ENCODE measurements around the gene GAS2L2.

GAS2L2 gene

DNA sequence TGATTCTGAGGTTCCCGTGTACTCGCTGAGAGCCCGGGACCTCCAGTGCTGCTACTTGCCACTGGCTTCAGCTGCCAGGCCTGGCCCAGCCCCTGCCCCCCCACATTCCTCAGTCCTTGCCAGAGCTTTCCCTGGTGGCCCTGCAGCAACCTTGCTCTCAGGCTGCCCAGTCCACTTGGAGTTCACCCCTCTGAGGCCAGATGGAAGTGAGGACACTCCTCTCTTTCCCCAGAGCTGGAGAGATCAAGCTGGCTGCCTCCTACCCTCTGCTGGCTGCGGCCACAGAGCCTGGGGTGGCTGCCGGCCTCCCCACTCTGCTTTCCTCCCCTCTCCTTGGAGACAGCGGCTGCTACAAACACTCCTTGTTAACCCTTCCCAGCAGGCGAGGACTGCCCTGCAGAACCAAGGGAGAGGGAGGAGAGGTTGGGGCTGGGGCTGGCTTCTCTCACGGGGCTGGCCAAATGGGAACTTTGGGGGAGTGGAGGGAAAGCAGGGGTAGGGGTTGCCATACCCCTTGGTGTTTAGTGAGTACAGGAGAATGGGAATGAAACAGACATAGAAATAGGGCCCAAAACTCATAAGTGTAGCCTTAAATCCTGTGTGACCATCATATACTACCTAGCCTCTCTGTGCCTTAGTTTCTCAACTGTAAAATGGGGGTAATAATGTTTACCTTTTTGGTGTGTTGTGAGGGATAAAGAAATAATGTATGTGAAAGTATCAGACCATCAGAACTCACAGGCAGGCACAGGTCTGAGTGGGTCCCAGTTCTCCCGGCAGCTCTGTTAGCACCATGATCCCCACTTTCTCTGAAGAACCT is at the start of gene GAS2L2:
TSS of gene GAS2L2 (minus strand) at position 295 of the 820 bp plus-strand sequence. CDS start 389 bp downstream, outside the sequence.
- no peak for DNase-seq (ENCODE audit: low read depth in 2 of 3, low spot score in 1 of 3)

DNA sequence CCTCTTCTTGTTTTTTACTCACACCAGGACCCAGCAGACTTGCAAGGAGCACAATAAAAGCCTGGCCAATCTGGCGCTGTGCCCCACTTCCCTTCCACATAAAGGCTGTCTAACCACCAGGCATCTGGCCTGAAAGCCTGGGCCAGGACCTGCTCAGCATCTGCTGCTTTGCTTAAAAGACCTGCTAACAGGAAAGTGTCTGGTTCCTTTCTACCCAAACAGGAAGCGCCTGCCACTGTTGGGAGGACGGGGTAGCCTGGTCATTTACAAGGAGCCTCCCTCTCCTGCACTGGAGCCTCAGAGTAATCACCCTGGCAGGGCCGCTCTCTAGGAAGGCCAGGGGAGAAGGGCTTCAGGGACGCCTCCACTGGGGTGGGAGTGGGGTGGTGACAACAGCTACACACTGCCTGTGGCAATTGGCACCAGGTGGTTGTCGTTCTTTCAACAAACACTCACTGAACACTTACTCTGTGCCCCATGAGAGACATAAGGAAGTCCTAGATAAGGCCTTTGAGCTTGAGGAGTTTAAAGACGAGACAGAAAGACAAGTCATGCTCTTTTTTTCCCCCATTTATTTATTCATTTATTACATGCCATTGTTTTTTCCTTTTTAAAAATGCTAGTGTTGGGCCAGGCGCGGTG is 48.7 kb upstream of the GAS2L2 start:
- no peak for DNase-seq (ENCODE audit: low read depth in 2 of 3, low spot score in 1 of 3)

GRCh38 chr17:35799942-35800341 is 46.9 kb upstream of the GAS2L2 start:
- no peak for DNase-seq (ENCODE audit: low read depth in 2 of 3, low spot score in 1 of 3)

GRCh38 chr17:35797918-35798317 is 44.9 kb upstream of the GAS2L2 start:
- no peak for DNase-seq (ENCODE audit: low read depth in 2 of 3, low spot score in 1 of 3)

- DNase-seq (ENCODE audit: low read depth in 2 of 3, low spot score in 1 of 3), result no peak
Observed at GRCh38 chr17:35797370-35797769, 44.3 kb upstream of the GAS2L2 start.

GRCh38 chr17:35796942-35797341 is 43.9 kb upstream of the GAS2L2 start:
- DNase-seq (ENCODE audit: low read depth in 2 of 3, low spot score in 1 of 3), result no peak

GRCh38 chr17:35795871-35796265 is 42.8 kb upstream of the GAS2L2 start:
- DNase-seq (ENCODE audit: low read depth in 2 of 3, low spot score in 1 of 3), result no peak

DNA sequence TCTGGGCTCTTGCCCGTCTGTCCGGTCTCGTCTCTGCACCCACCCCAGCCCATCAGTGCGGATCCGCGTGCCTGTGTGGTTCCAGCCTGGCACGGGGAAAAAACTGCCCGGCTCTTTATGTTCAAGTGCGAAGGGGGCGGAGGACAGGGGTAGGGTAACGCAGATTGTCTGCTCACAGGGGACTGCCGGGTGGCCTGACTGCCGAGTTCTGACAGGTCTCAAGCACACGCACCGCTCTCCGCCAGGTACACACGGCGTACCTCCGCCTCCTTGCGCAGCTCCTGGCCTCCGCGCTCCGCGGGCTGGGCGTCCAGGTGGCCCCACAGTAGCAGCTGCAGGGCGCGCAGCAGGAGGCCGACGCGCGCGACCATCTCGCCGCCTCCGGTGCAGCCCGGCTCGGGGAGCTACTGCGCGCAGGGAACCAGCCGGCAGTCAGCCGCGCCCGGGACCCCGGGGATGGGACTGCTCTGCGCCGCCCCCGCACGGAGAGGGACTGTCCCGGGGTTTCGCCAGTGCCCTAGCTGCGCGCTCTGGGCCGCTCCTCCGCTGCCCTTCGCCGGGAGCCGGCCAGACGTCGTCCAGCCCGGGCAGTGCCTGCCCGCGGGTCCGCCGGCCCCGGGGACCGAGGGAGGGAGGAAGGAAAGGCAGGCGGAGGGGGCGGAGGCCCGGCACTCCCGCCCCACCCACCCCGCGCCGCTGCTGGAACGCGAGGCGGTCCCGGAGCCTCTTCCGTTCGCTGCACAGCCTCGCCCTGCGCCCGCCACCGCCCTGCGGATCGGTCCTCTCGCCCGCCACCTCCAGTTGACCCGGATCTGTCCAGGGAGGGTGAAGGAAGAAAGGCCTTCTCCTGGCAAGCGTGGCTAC is 42.2 kb upstream of the GAS2L2 start, which contains the start of gene MMP28:
TSS of gene MMP28 (minus strand) at position 635 of the 864 bp plus-strand sequence. CDS start at position 371, 264 bp downstream.
- peak in 1 of 3 donors; percentile 16 for DNase-seq (ENCODE audit: low read depth in 2 of 3, low spot score in 1 of 3)

DNA sequence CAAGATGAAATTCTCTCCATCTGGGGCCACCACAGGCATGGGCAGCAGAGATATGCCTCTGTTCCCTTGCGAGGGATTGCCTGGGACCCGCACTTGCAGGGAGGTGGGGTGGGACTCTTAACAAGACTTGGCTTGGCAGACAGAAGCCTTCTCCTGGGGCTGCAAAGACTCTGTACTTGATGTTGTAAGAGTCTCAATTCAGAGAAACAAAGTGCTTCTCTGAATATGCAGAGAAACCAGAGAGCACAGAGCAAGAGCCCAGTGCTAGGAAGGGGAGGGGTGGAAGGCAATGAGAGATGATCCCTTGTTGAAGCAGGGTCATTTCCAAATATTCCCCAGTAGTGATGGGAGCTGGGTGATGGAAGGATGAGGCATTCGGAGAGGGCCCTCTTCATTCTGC is 40.2 kb upstream of the GAS2L2 start:
- DNase-seq (ENCODE audit: low read depth in 2 of 3, low spot score in 1 of 3), result no peak

DNA sequence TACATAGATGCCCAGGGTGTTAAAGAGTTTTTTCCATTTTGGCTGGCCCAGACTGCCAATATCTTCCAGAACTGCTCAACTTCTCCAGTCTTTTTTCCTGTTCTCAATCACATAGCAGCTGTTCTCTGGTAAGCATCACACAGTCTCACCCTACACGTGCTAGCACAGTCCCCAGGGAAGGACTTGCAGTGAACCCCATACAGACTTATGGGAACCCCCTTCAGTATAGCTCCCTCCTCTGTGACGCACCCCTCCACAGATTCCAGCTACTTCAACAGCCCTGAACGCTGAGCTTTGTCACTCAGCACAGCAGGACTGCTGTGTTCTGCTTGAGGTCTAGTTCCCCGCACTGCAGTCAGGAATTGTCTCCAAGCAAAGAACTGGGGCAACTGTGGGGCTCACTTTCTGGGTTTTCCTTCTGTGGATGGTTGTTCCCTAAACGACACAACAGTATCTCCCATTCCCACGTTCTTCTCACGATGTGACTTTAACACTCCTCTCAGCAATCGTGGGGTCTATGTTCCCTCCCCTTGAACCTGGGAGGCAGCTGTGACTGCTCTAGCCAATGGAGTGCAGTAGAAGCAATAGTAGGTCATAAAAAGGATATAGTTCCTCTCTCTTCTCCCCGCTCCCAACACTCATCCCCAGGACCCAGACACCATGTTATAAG is 38.8 kb upstream of the GAS2L2 start:
- DNase-seq (ENCODE audit: low read depth in 2 of 3, low spot score in 1 of 3), result no peak

DNA sequence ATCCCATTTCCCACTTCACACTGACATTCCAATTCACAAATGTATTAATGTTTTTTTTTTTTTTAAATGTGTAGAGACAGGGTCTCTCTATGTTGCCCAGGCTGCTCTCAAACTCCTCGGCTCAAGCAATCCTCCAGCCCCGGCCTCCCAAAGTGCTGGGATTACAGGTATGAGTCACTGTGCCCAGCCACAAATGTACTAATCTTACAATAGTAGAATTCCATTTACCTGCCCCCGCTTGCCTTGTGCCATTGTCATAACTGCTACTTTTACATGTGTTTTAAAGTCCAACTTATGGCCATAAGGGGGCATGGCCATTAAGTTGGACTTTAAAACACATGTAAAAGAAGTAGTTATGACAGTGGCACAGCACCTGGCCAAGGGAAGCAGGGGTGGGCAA is 37.8 kb upstream of the GAS2L2 start:
- no peak for DNase-seq (ENCODE audit: low read depth in 2 of 3, low spot score in 1 of 3)

DNA sequence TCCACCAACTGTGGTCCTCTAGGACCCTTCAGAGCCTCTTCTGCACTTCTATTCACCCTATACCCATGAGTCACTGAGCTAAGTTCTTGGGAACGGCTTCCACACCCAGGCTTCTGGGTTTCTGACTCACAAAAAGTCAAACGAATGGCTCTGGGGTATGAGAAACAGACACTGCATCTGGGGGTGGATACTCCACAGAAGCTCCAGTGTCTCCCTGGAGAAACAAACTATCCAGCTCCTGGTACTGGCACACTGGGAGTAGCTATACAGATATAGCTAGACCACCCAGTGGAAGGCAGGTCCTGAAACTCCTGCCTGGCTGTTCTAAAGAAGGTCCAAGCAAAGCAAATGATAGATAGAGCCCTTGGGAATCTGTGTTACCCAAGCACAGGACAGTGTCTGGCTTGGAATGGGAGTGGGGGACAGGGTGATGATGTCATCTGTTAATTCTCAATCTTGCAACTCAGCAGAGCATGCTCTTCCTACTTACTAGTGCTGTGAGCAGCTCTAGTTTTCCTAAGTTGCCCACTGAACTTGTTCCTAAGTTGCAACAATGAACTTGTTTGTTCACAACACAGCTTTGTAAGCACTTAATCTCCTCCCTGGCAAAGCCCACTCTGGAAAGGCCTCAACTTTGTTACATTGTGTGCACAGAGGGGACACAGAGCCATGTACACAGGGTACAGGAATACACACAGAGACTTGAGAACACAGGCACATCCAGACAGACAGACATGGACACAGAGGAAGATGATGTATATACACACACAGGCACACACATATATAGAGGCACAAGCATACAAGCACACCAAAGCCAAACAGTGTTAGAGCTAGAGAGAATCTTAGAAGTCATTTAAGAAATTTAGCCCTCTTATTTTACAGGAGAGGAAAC is 35.7 kb upstream of the GAS2L2 start:
- DNase-seq (ENCODE audit: low read depth in 2 of 3, low spot score in 1 of 3), result no peak

DNA sequence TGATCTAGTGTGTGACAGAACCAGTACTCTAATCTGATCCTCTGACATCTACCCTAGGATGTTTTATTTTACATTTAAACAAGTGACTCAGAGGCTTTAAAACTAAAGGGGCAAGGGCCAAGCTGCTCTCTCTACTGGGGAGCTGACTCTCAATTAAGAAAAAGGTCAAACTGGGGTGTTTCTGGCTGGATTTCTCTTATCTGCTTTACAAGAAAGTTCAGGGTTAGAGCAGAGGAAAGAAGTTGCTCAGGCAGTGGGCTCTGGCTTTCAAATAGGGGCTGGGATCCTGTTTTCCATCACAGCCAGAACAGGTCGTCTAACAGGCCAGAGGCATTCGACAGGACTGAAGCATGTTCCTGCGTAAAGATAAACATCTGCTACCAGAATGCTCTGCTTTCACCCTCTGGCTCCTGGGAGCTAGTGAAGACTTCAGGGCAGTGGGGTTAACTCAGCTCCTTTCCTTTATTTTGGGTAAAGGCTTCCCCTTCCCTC is 33.9 kb upstream of the GAS2L2 start:
- DNase-seq (ENCODE audit: low read depth in 2 of 3, low spot score in 1 of 3), result no peak

GRCh38 chr17:35784895-35785294 is 31.9 kb upstream of the GAS2L2 start:
- DNase-seq (ENCODE audit: low read depth in 2 of 3, low spot score in 1 of 3), result no peak

GRCh38 chr17:35780950-35781349 is 27.9 kb upstream of the GAS2L2 start:
- no peak for DNase-seq (ENCODE audit: low read depth in 2 of 3, low spot score in 1 of 3)

DNA sequence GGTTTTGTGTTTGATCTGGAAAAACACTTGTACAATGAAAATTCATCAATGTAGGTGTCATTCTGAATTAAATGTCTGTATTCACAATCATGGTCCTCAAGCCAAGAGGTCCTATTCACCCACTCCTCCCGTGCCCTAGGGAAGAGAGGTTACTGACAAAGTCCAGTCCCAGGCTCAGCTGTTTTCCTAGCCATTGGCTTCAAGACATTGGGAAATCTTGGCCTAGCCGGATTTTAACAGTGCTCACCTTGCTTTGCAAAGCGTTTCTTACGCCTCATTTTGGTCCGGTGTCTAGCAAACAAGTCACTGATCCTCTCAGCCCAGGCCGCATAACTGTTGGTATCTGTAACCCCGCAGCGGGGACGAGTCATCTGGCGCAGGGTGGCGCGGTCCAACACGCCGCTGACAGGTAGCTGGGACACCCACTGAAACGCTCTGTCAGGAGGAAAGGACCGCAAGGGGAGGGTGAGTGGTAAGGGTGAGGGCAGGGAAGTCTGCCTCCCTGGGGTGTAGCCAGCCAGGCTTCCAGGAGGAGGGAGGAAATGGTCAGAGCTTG is 25.7 kb upstream of the GAS2L2 start:
- no peak for DNase-seq (ENCODE audit: low read depth in 2 of 3, low spot score in 1 of 3)

GRCh38 chr17:35775583-35775982 is 22.5 kb upstream of the GAS2L2 start:
- DNase-seq (ENCODE audit: low read depth in 2 of 3, low spot score in 1 of 3), result no peak

DNA sequence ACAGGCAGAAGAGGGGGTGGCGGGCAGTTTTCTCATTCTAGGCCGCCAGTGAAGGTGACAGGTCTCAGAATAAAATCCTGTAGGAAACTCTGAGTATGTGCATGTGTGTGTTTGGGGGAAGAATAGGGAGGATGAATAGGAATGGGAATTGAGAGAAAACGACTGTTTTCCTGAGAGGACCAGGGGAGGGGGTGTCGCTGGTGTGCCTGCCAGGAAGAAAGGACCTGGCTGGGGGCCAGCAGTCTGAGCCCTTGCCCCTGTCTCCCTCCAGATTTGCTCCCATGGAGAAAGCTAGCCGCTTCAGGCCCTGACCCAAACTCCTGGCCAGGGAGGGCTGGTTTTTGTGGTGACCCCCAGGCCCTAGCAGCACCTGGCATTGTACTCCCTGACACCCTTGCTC is 22.0 kb upstream of the GAS2L2 start:
- DNase-seq (ENCODE audit: low read depth in 2 of 3, low spot score in 1 of 3), result no peak

- DNase-seq (ENCODE audit: low read depth in 2 of 3, low spot score in 1 of 3), result no peak
Observed at GRCh38 chr17:35774499-35774898, 21.5 kb upstream of the GAS2L2 start.

All from stimulated activated CD4-positive, alpha-beta T cell treated with anti-CD3 and anti-CD28 coated beads, Interleukin-12 subunit alpha, Interleukin-12 subunit beta, amount 100 ng/mL, for 48 hours (primary cell).